Measurements from ENCODE around the gene TFEB.
A peak's percentile ranks its signal among the peaks of the same experiment; 100 is the strongest.

The TFEB gene

GRCh38 chr6:41671376-41671775 lies 64.0 kb downstream of the TFEB start:
- DNase-seq = no peak

- no peak for DNase-seq
Measured at GRCh38 chr6:41670703-41671360, 64.6 kb downstream of the TFEB start.

- DNase-seq = no peak
Measured at GRCh38 chr6:41668968-41669367, 66.4 kb downstream of the TFEB start.

- DNase-seq = no peak
Measured at GRCh38 chr6:41667195-41667594, 68.2 kb downstream of the TFEB start.

GRCh38 chr6:41664271-41664670 lies 71.1 kb downstream of the TFEB start:
- DNase-seq = no peak

GRCh38 chr6:41663568-41663967 lies 71.8 kb downstream of the TFEB start:
- DNase-seq = no peak

GRCh38 chr6:41659935-41660334 lies 75.5 kb downstream of the TFEB start:
- DNase-seq = no peak

- no peak for DNase-seq
Measured at GRCh38 chr6:41658636-41659035, 76.8 kb downstream of the TFEB start.

- DNase-seq = no peak
Measured at GRCh38 chr6:41657131-41658094, 78.0 kb downstream of the TFEB start.

- DNase-seq = peak; percentile 36
Measured at GRCh38 chr6:41656002-41656691, 79.3 kb downstream of the TFEB start.

- no peak for DNase-seq
Measured at GRCh38 chr6:41655646-41656001, 79.8 kb downstream of the TFEB start.

- no peak for DNase-seq
Measured at GRCh38 chr6:41655176-41655575, 80.2 kb downstream of the TFEB start.

GRCh38 chr6:41654698-41655151 lies 80.7 kb downstream of the TFEB start:
- no peak for DNase-seq

GRCh38 chr6:41654151-41654697 lies 81.2 kb downstream of the TFEB start:
- DNase-seq = no peak

- DNase-seq = no peak
Measured at GRCh38 chr6:41653691-41654090, 81.7 kb downstream of the TFEB start.

- peak; percentile 88 for DNase-seq
Measured at GRCh38 chr6:41652866-41653652, 82.3 kb downstream of the TFEB start.

GRCh38 chr6:41651962-41652657 lies 83.3 kb downstream of the TFEB start:
- no peak for DNase-seq

- no peak for DNase-seq
Measured at GRCh38 chr6:41651246-41651961, 84.0 kb downstream of the TFEB start.

- DNase-seq = no peak
Measured at GRCh38 chr6:41650120-41650519, 85.3 kb downstream of the TFEB start.

GRCh38 chr6:41649596-41649995 lies 85.8 kb downstream of the TFEB start:
- no peak for DNase-seq

- DNase-seq = no peak
Measured at GRCh38 chr6:41648921-41649320, 86.5 kb downstream of the TFEB start.

Measured in NCI-H510A (cell line).